Kidney (tissue), 14 donors: ENCODE results near the gene MYO15B. TPM values are rescaled to one million over a fixed set of nuclear protein-coding genes. Genes with fewer than 3 reads are reported as not detected.

Source experiments
- DNase-seq, 5 donors: peaks; one replicate each; pipeline ENCODE4 v3.0.0-alpha.2; 2013 to 2020
- FAIRE-seq: peaks from 2 replicates; lab custom pipeline; 2012; peaks lifted over from hg19 to GRCh38; lab: Jason Lieb, UNC
- H3K27ac ChIP-seq, 2 donors: one replicate each; pipeline ENCODE4 v1.7.0; 2013; ENCODE audit warnings: low read depth in 2 of 2, low read length in 2 of 2, inconsistent platforms in 1 of 2
- H3K27me3 ChIP-seq: one replicate; pipeline ENCODE4 v1.7.1; 2013; ENCODE audit warnings: low read length, inconsistent platforms; ENCODE audit not compliant: control insufficient read depth, insufficient read depth
- H3K36me3 ChIP-seq, 3 donors: one replicate each; pipeline versions ENCODE4 v1.7.0 to v1.7.1; 2013; ENCODE audit warnings: low read length in 3 of 3, control low read depth in 1 of 3, inconsistent platforms in 1 of 3; ENCODE audit not compliant: insufficient read depth in 3 of 3, control insufficient read depth in 2 of 3
- H3K4me1 ChIP-seq, 3 donors: one replicate each; pipeline versions ENCODE4 v1.7.0 to v1.7.1; 2013; ENCODE audit warnings: low read length in 3 of 3, inconsistent platforms in 1 of 3, low read depth in 1 of 3; ENCODE audit not compliant: control insufficient read depth in 2 of 3, insufficient read depth in 2 of 3
- H3K4me3 ChIP-seq, 3 donors: one replicate each; pipeline versions ENCODE4 v1.7.0 to v1.8.1; 2013; ENCODE audit warnings: low read length in 3 of 3, control low read depth in 1 of 3, inconsistent platforms in 1 of 3
- H3K9ac ChIP-seq, 3 donors: one replicate each; pipeline versions ENCODE4 v1.7.0 to v1.7.1; 2013; ENCODE audit warnings: low read length in 3 of 3, control low read depth in 1 of 3, inconsistent platforms in 1 of 3
- H3K9me3 ChIP-seq, 3 donors: one replicate each; pipeline versions ENCODE4 v1.7.0 to v1.7.1; 2013; ENCODE audit warnings: low read length in 3 of 3, control low read depth in 1 of 3, inconsistent platforms in 1 of 3; ENCODE audit not compliant: control insufficient read depth in 2 of 3, insufficient read depth in 1 of 3
- intact Hi-C: fragments of 100-400 bp; cut with DNase I; formaldehyde crosslinking; loops from one replicate; pipeline ENCODE4 v1.11.1; 2022
- polyA plus RNA-seq: library from polyadenylated mRNA; stranded (reverse); fragments of 350-450 nt; fragmentation: Illumina TruSeq; extraction: RNeasy Lipid Tissue Mini Kit (QIAGEN cat#74804); gene quantifications from one replicate; pipeline ENCODE4 v1.2.3, GENCODE V29; 2014; ENCODE audit warnings: low read depth, low replicate concordance; ENCODE audit not compliant: insufficient read depth
- total RNA-seq: library from RNA; stranded (reverse); fragmentation: NEBNext Ultra II Directional; extraction: Animal tissue kit (Norgen Biotek cat#: 25700); gene quantifications from one replicate; pipeline ENCODE4 v1.2.1, GENCODE V29; 2021
- TF ChIP-seq, protein P1 (sequence below): IDR thresholded peaks from 3 replicates; pipeline ENCODE4 v1.5.1; 2012; ENCODE audit warnings: mild to moderate bottlenecking, moderate library complexity, borderline replicate concordance; ENCODE audit not compliant: insufficient read depth; ENCODE audit errors: extremely low read depth
- donor health status: control.
- donor health status: control.
- donor health status: control.
- donor health status: control.
- donor health status: control.
- donor health status: DM: yes; HTN: yes; CAD: no.
- donor health status: Normal renal cell carcinoma (clear cell type).

MYO15B gene
- total and polyA plus RNA-seq, 2 donors from 2014 or later: 139 to 286 TPM

DNA sequence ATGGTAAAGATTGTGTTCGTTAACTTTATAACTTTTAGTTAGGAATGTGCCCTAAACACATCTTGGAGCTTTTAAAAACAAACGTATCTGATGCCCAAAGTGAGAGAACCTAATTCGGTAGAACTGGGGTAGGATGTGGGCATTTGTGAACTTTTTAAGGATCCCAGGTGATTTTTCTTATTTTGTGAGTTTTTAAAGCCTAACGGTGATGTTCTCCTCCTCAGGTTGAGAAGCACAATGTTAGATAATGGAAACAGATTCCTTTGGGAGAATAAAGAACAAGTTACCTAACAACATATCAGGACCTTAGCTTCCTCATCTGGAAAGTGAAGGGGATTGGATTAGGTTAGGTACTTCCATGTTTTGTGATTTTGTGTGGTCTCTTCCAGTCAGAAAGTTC lies 80.2 kb downstream of the MYO15B start:
- Histone ChIP-seq H3K4me1 (peaks cover 0 to 15% (median 8%) of the 10 kb centered on the region in 3 donors), H3K36me3 (peaks cover 3 to 31% (median 13%) of the 10 kb centered on the region in 3 donors), H3K4me3 (peak overlapping the region; percentile 92 to 98 (median 96)), H3K27me3 (no peaks in the 10 kb centered on the region), H3K27ac (no peak overlapping the region), H3K9ac (peak overlapping the region; percentile 84 to 97 (median 88)), H3K9me3 (no peaks in the 10 kb centered on the region)
- intact Hi-C loops: no loop called here
- DNase-seq (no peak), FAIRE-seq (no peak)
- TF ChIP-seq, protein P1, sequence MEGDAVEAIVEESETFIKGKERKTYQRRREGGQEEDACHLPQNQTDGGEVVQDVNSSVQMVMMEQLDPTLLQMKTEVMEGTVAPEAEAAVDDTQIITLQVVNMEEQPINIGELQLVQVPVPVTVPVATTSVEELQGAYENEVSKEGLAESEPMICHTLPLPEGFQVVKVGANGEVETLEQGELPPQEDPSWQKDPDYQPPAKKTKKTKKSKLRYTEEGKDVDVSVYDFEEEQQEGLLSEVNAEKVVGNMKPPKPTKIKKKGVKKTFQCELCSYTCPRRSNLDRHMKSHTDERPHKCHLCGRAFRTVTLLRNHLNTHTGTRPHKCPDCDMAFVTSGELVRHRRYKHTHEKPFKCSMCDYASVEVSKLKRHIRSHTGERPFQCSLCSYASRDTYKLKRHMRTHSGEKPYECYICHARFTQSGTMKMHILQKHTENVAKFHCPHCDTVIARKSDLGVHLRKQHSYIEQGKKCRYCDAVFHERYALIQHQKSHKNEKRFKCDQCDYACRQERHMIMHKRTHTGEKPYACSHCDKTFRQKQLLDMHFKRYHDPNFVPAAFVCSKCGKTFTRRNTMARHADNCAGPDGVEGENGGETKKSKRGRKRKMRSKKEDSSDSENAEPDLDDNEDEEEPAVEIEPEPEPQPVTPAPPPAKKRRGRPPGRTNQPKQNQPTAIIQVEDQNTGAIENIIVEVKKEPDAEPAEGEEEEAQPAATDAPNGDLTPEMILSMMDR: no peak

- intact Hi-C loops: no loop called here
- Histone ChIP-seq H3K27ac (no peak overlapping the region), H3K9ac (no peak overlapping the region), H3K36me3 (peaks cover 3 to 37% (median 13%) of the 10 kb centered on the region in 3 donors), H3K4me3 (peak overlapping the region in 1 of 3 donors; percentile 96), H3K27me3 (no peaks in the 10 kb centered on the region), H3K4me1 (peaks cover 0 to 15% (median 8%) of the 10 kb centered on the region in 3 donors), H3K9me3 (no peaks in the 10 kb centered on the region)
- no peak for FAIRE-seq
- DNase-seq: no peak
- TF ChIP-seq, protein P1: no peak
Measured at GRCh38 chr17:75668489-75668888, 80.9 kb downstream of the MYO15B start.

DNA sequence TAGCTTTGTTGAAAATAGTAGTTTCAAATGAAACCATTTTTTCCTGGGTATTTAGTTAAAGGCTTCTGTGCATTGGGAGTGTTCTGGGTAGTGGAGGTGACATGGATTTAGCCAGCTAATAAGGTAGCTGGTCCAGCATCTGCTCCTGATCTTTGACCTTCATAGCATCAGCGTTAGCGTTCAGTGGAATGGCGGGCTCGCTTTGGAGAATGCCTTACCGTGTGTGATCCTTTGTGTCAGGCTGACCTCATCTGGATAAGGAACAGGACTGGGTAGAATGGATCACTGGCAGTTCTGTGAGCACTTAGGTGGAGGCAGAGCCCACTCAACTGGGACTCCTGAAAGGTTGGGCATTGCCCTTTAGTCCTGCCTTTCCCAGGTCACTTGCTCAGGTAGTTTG lies 83.3 kb downstream of the MYO15B start:
- FAIRE-seq (no peak), DNase-seq (peak in 1 of 5 donors; percentile 13)
- intact Hi-C loops: no loop called here
- Histone ChIP-seq H3K4me1 (peaks cover 0 to 14% (median 5%) of the 10 kb centered on the region in 3 donors), H3K36me3 (peaks cover 3 to 38% (median 14%) of the 10 kb centered on the region in 3 donors), H3K9ac (no peak overlapping the region), H3K27ac (no peak overlapping the region), H3K4me3 (no peak overlapping the region), H3K9me3 (no peaks in the 10 kb centered on the region), H3K27me3 (no peaks in the 10 kb centered on the region)
- TF ChIP-seq, protein P1: no peak

DNA sequence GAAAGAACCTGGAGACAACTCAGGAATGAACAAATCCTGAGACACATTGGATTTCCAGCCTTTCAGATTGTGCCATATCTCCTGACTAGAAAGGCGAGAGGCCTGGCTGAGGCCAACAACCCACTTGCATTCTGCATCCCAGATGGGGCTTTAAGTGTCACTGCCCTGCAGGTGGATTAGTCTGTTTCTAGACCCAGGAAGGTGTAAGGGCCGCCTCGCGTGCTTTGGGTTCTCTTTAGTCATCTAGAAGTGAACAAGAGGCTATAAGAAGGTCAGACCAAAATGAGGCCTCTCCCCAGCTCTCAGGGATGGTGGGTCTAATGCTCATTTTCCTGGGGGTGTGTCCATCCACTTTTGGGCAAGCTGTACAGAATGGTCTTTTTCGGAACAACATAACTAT lies 84.4 kb downstream of the MYO15B start:
- peaks cover 0 to 8% (median 0%) of the 10 kb centered on the region in 3 donors for H3K4me1 ChIP-seq
- H3K36me3 ChIP-seq: peaks cover 3 to 43% (median 17%) of the 10 kb centered on the region in 3 donors
- H3K27ac ChIP-seq: no peak overlapping the region
- no peak overlapping the region for H3K4me3 ChIP-seq
- no peaks in the 10 kb centered on the region for H3K27me3 ChIP-seq
- FAIRE-seq (no peak), DNase-seq (peak in 1 of 5 donors; percentile 29)
- no peaks in the 10 kb centered on the region for H3K9me3 ChIP-seq
- intact Hi-C loops: no loop called here
- no peak overlapping the region for H3K9ac ChIP-seq
- TF ChIP-seq, protein P1: no peak
